ENCODE results near the gene RPTOR.

Gene RPTOR

GRCh38 chr17:80856863-80857755 is 312.5 kb downstream of the RPTOR start:
- DNase-seq = no peak

DNA sequence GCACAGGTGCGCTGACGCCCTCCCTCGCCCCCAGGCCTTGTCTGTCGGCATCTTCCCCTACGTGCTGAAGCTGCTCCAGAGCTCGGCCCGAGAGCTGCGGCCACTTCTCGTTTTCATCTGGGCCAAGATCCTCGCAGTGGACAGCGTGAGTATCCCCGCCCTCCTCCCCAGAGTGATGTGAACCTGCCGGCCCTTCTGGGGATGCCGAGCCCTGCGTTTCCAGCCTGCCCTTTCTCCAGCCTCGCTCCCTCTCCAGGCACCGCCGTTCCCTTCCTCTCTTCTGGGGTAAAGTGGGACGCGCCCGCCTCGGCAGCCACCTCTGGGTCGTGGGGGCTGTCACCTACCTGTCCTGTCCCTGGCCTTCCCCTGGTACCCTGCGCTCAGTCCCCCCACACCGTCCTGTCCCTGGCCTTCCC is 313.1 kb downstream of the RPTOR start:
- DNase-seq = no peak

- no peak for DNase-seq
These were observed 313.8 kb downstream of the RPTOR start for GRCh38 chr17:80858301-80859001.

- no peak for DNase-seq
These were observed 314.6 kb downstream of the RPTOR start for GRCh38 chr17:80859002-80859941.

- DNase-seq = no peak
These were observed 315.5 kb downstream of the RPTOR start for GRCh38 chr17:80860101-80860671.

DNA sequence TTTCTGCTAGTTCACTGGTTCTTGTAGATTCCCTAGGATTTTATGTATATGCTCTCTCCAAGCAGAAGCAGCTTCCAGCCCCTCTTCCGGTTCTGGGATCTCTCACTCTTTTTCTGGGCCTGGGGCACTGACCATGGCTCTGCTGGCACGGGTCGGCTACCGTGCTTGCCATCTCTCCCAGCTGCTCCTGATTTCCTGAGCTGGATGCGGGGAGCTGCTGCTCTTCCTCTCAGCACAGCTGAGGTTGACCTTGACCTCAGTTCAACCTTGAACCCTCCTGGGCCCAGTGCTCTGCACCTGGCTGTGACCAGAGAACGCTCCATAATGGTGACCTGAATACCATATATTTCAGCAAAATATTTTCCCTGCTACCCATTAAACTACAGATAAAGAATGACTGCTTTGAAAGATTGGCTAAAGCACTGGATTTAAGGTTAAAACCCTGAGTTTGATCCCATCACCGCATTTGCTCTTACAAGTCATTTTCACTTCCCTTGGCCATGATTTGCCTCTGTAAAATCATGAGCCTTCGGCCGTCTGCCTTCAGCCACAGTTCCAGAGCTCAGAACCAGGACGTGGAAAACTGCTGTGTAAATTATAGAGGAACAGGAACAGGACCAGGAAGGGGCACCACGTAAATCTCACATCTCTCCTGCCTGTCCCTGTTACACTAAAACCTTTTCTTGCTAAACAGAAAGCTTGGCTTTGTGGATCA is 316.2 kb downstream of the RPTOR start:
- no peak for DNase-seq

DNA sequence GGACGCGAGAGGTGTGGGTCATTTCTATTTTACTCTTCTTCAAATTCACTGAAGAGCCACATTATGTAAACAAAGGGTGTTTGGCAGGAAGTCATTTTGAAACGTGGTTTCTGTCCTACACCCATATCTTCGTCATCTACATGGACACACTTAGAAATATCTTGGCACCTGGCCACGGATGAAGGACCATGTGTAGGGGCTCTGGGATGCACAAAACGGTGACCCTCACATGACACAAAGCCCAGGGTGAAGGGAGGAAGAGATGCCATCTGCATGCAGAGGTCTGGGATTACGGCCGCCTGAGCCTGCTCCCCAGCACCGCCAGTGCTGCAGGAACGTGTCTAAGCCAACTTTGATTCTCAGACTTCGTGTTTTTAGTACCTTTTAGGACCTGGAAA is 316.8 kb downstream of the RPTOR start:
- DNase-seq = no peak

- DNase-seq = no peak
These were observed 317.3 kb downstream of the RPTOR start for GRCh38 chr17:80861892-80862291.

DNA sequence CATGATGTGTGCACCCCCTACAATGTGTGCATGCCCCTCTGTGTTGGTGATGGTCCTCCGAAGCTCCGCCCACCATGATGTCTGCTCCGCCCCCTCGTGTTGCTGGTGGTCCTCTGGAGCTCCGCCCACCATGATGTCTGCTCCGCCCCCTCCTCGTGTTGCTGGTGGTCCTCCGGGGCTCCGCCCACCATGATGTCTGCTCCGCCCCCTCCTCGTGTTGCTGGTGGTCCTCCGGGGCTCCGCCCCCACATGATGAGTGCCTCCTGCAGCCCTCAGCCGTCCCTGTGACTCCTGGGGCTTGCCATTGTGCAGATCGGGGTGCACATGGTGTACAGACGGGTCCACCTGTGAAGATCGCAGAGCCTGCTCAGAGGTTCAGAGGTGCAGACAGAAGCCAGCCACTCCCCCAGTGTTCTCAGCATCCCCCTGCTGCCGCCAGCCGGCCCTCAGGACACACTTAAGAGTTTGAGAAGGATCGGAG is 317.9 kb downstream of the RPTOR start:
- DNase-seq = no peak

- no peak for DNase-seq
These were observed 318.3 kb downstream of the RPTOR start for GRCh38 chr17:80862978-80863377.

- no peak for DNase-seq
These were observed 319.0 kb downstream of the RPTOR start for GRCh38 chr17:80863626-80864025.

GRCh38 chr17:80864751-80865150 is 320.1 kb downstream of the RPTOR start:
- DNase-seq = no peak

DNA sequence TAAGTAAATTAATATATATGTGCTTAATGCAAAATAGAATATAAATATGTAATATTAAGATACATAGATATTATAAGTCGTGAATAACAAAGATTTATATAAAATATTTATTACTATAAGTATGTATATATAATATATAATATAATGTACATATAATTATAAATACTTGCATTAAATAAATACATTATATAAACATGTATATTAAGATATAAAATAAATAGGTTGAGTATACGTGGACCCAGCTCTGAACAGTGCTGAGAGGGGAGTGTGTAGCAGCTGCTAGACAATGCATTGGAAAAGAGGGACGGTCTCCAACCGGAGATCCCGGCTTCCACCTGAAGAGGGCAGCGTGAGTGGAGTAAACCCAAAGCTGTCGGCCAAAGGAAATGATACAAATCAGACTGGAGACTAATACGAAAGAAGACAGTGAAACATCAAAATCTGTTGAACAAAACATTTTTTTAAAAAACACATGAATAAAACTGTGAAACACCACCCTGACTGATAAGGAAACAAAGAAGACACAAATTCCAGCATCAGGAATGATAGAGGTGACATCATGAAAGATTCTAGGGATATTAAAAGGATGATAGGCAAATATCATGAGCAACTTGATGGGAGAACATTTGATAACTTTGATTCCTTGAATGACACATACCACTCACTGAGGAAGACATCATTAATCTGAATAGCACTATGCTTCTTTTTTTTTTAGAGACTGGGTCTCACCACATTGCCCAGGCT is 321.6 kb downstream of the RPTOR start:
- DNase-seq = no peak

DNA sequence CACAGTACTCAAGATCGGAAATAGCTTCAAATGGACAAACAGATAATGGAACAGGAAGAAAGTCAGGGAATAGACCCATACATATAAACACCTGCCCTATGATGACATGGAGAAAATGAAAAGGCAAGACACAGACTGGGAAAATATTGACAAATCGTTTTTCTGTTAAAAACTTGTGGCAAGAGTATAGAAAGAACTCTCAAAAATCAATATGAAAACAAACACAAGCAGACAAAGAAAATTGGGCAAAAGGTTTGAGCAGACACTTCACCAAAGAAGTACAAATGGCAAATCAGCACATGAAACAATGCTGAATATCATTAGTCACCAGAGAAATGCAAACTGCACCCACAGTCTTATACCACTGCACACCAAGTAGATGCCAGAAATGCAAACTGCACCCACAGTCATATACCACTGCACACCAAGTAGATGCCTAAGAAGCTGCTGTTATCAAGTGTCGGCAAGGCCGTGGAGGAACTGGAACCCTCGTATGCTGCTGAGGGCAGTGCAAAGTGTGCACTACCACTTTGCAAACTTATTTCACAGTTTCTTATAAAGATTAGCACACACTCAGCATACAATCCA is 323.5 kb downstream of the RPTOR start:
- DNase-seq = no peak

GRCh38 chr17:80869481-80870145 is 325.0 kb downstream of the RPTOR start:
- DNase-seq = no peak

- no peak for DNase-seq
These were observed 325.8 kb downstream of the RPTOR start for GRCh38 chr17:80870401-80870800.

DNA sequence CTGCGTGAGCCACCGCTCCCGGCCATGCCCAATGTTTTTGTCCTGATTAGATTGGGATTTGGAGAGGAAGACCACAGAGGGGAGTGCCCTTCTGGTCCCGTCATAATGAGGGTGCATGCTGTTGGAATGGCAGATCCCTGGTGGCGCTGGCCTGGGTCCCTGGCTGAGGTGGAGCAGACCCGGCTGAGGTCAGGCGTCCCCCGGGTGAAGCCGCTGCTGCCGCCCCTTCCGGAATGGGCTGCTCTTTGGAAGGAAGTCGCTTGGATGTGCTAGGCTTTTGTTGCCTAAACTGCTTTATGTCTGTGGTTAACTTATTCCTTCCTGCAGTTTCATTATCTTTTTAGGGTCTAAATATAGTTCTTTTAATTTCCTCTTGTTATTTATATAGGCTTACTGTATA is 326.7 kb downstream of the RPTOR start:
- DNase-seq = no peak

- no peak for DNase-seq
These were observed 327.4 kb downstream of the RPTOR start for GRCh38 chr17:80872001-80872500.

DNA sequence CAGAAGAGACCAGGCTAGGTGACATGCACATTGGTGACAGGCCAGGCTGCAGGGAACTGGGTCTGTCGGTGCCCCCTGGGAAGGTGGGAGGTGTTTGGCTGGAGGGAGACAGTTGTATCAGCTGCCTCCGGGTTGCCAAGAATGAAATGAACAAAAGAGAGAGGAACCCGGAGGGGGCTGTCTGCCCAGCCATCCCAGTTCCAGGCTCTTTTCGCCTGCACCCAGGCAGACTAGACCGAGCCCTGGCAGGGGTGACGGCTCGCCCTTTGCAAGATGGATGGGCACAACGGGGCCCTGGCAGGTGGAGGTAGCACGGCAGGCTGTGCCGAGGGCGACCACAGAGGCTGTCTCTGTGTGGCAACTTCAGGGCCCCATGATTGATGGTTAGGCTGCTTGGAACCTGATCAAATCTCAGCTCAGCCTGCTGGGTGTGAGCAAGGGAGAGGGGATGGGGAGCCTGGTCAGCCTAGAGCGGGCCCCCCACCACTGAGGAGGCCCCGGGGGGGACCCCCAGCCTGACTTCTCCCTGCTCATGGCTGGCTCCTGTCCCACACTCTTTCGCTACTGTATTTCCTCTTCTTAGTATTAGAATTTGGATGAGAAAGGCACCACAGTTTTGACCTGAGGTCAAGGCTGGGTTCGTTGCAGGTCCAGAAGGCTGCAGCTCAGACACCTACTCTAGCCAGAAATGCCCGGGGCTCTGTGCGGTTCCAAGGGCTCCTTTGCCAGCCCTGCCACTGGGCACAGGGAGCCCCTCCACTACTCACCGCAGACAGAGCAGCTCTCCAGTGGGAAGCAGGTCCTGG is 328.1 kb downstream of the RPTOR start:
- DNase-seq = no peak
